Omental fat pad (tissue), 4 donors: ENCODE measurements around the gene PAQR4. TPM values are rescaled to one million over a fixed set of nuclear protein-coding genes. Genes with fewer than 3 reads are reported as not detected.
A peak's percentile ranks its signal among the peaks of the same experiment; 100 is the strongest.

Experiments used
- ATAC-seq: fragments of 150-250 bp; one replicate; pipeline ENCODE4 v1.9.1; 2016; ENCODE audit warnings: mild to moderate bottlenecking, moderate library complexity; ENCODE audit not compliant: low FRiP score
- DNase-seq: peaks from one replicate; pipeline ENCODE4 v3.0.0-alpha.2; 2019; ENCODE audit warnings: low spot score
- CTCF ChIP-seq, 3 donors: fragments of 450-650 bp; IDR thresholded peaks; one replicate each; pipeline ENCODE4 v1.5.1; 2016 to 2017; ENCODE audit warnings: antibody characterized with exemption in 3 of 3, mild to moderate bottlenecking in 3 of 3, moderate library complexity in 2 of 3
- total RNA-seq, 4 donors: library from RNA; depleted of rRNA; stranded (reverse); fragments of >200 nt; gene quantifications; one replicate each; pipeline ENCODE4 v1.1.0, GENCODE V29; 2016

PAQR4 gene
- total RNA-seq, 4 donors from 2014 or later: 1.9 to 6.8 (median 3.5) TPM

DNA sequence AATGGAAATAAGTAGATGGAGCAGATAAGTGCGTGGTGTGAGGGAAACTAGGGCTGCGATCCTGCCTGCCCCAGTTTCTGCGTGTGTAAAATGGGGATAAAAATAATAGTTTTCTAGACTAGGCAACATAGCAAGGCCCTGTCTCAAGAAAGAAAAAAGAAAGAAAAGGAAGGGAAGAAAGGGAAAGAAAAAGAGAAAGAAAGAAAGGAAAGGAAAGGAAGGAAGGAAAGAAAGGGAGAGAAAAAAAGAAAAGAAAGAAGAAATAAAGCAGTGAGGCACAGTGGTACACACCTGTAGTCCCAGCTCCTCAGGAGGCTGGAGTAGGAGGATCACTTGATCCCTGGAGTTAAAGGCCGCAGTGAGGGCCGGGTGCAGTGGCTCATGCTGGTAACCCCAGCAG is 13.3 kb downstream of the PAQR4 start:
- TF ChIP-seq CTCF (IDR thresholded peaks at IDR 0.05): no peak
- DNase-seq (no peak), ATAC-seq (no peak)

DNA sequence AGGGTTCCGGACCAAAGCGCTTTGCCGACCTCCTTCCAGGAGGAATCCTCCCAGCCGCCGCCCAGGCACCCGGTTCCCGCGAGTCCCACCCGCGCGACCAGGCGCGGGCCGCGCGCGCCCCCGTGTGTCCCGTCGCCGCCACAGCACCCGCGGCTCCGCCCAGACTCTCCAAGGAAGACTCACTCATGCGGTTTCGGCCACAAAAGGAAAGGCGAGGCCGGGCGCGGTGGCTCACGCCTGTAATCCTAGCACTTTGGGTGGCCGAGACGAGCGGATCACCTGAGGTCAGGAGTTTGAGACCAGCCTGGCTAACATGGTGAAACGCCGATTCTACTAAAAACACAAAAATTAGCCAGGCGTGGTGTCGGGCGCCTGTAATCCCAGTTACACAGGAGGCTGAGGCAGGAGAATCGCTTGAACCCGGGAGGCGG is 14.6 kb downstream of the PAQR4 start:
- peak; percentile 63 for ATAC-seq
- peak in 2 of 3 donors; percentile 57 to 62 for TF ChIP-seq CTCF (IDR thresholded peaks at IDR 0.05)
- peak; percentile 50 for DNase-seq

DNA sequence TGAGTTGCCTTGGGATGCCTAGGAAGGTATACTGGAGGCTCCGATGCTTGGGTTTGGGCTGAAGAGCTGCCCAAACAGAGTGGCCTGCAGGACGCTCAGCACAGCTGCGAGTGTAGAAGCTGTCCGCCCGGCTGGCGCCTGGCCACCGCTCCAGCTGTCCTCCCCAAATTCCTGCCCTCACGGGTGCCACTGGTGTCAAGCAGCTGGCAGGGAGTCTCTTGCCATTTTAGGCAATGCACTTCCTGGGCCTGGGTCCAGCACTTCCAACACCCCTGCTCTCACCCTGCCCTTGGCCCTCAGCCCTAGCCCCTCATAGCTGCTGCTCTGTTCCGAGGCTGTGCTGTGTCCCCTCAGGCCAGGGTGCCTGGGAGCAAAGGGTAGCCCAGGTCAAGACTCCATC is 16.3 kb downstream of the PAQR4 start:
- ATAC-seq (no peak), DNase-seq (no peak)
- TF ChIP-seq CTCF (IDR thresholded peaks at IDR 0.05): no peak

GRCh38 chr16:2985893-2986355 is 16.8 kb downstream of the PAQR4 start:
- DNase-seq (no peak), ATAC-seq (no peak)
- no peak for TF ChIP-seq CTCF (IDR thresholded peaks at IDR 0.05)

- TF ChIP-seq CTCF (IDR thresholded peaks at IDR 0.05): no peak
- DNase-seq (no peak), ATAC-seq (no peak)
Measured at GRCh38 chr16:2986623-2987188, 17.6 kb downstream of the PAQR4 start.

DNA sequence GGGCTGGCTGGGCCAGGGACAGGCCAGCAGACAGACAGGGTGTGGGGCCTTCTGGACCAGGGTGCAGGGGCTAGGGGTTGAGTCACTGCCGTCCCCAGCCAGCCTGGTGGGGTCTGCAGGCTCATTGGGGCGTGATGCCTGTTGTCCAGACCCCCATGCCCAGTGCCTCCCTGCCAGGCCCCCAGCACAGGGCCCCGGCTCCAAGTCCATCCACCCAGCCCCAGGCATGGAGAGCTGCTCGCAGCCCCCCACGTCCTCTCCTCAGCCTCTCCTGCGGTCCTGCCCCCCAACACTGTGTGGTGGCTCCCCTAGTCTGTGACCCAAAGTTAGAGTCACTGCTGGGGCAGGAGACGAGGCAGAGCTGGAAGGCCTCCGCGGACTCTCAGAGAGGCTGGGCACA is 18.1 kb downstream of the PAQR4 start:
- TF ChIP-seq CTCF (IDR thresholded peaks at IDR 0.05): no peak
- ATAC-seq: no peak
- no peak for DNase-seq

- no peak for ATAC-seq
- DNase-seq: no peak
- TF ChIP-seq CTCF (IDR thresholded peaks at IDR 0.05): no peak
Measured at GRCh38 chr16:2987833-2988232, 18.7 kb downstream of the PAQR4 start.
